WTC11 (cell line): Measurements from ENCODE around the gene PDIA6. TPM values are rescaled to one million over a fixed set of nuclear protein-coding genes. Genes with fewer than 3 reads are reported as not detected.
A peak's percentile ranks its signal among the peaks of the same experiment; 100 is the strongest.

Experiments used
- ATAC-seq: fragments of 200-7000 bp; cut with Tn5 transposase; 2 replicates; pipeline ENCODE4 v1.10.0; 2021; ENCODE audit warnings: mild to moderate bottlenecking, moderate library complexity
- CTCF ChIA-PET: fragments of 300-600 bp; sonication (Branson Sonifier 250); formaldehyde crosslinking; loops from one replicate; lab custom pipeline; 2021; ENCODE audit warnings: antibody characterized with exemption; lab: Charles Lee
- POLR2A ChIA-PET: fragments of 350-600 bp; sonication (Branson Sonifier 250); formaldehyde crosslinking; loops from one replicate; lab custom pipeline; 2021; ENCODE audit warnings: antibody characterized with exemption; lab: Charles Lee
- DNase-seq: peaks from one replicate; pipeline ENCODE4 v3.0.0; 2021; ENCODE audit warnings: low spot score
- H3K27ac Mint-ChIP-seq: 2 replicates; pipeline ENCODE4 v1.8.0; 2021; ENCODE audit warnings: mixed read lengths
- H3K27me3 Mint-ChIP-seq: 2 replicates; pipeline ENCODE4 v1.8.0; 2021; ENCODE audit warnings: low read depth, mild to moderate bottlenecking, moderate library complexity, mixed read lengths
- H3K36me3 Mint-ChIP-seq: 2 replicates; pipeline ENCODE4 v1.8.0; 2021; ENCODE audit warnings: mixed read lengths
- H3K4me1 Mint-ChIP-seq: 2 replicates; pipeline ENCODE4 v1.8.0; 2022; ENCODE audit warnings: mixed read lengths
- H3K4me3 Mint-ChIP-seq: 2 replicates; pipeline ENCODE4 v1.8.0; 2021; ENCODE audit warnings: mild to moderate bottlenecking, moderate library complexity, mixed read lengths
- H3K9me3 Mint-ChIP-seq: 2 replicates; pipeline ENCODE4 v1.8.0; 2021; ENCODE audit warnings: mixed read lengths
- ATF1 ChIP-seq: sonication (generic); formaldehyde crosslinking; IDR thresholded peaks from 2 replicates; pipeline ENCODE4 v1.8.1; 2023; ENCODE audit warnings: mild to moderate bottlenecking, moderate library complexity, missing genetic modification reagents
- CBFB ChIP-seq: sonication (generic); formaldehyde crosslinking; IDR thresholded peaks from 2 replicates; pipeline ENCODE4 v1.8.1; 2022; ENCODE audit warnings: mild to moderate bottlenecking, low read depth, missing genetic modification reagents
- CREM ChIP-seq: sonication (generic); formaldehyde crosslinking; IDR thresholded peaks from 2 replicates; pipeline ENCODE4 v1.8.1; 2022; ENCODE audit warnings: mild to moderate bottlenecking, missing genetic modification reagents, moderate library complexity
- ELF4 ChIP-seq: sonication (generic); formaldehyde crosslinking; IDR thresholded peaks from 2 replicates; pipeline ENCODE4 v1.8.1; 2022; ENCODE audit warnings: low read depth, mild to moderate bottlenecking, moderate library complexity, missing genetic modification reagents
- FOXJ3 ChIP-seq: sonication (generic); formaldehyde crosslinking; IDR thresholded peaks from 2 replicates; pipeline ENCODE4 v1.9.0; 2021; ENCODE audit warnings: missing genetic modification reagents, mild to moderate bottlenecking, borderline replicate concordance
- FOXP1 ChIP-seq: sonication (generic); formaldehyde crosslinking; IDR thresholded peaks from 2 replicates; pipeline ENCODE4 v1.8.0; 2022; ENCODE audit warnings: missing genetic modification reagents, mild to moderate bottlenecking, moderate library complexity, borderline replicate concordance
- GRHL2 ChIP-seq: fragments of 250-450 bp; sonication (Bioruptor Pico); IDR thresholded peaks from 2 replicates; pipeline ENCODE4 v1.8.0; 2022; ENCODE audit warnings: mild to moderate bottlenecking, moderate library complexity; ENCODE audit not compliant: insufficient replicate concordance, severe bottlenecking
- GTF2I ChIP-seq: fragments of 250-450 bp; sonication (Bioruptor Pico); conservative IDR thresholded peaks from 2 replicates; pipeline ENCODE4 v1.4.0; 2021; ENCODE audit warnings: mild to moderate bottlenecking
- HMGA2 ChIP-seq: fragments of 250-450 bp; sonication (Bioruptor Pico); IDR thresholded peaks from 2 replicates; pipeline ENCODE4 v1.4.0; 2021; ENCODE audit warnings: mild to moderate bottlenecking, moderate library complexity
- MXD4 ChIP-seq: fragments of 250-450 bp; sonication (Bioruptor Pico); IDR thresholded peaks from 2 replicates; pipeline ENCODE4 v1.8.0; 2021; ENCODE audit warnings: mild to moderate bottlenecking, moderate library complexity, borderline replicate concordance
- NFATC4 ChIP-seq: fragments of 250-450 bp; sonication (Bioruptor Pico); IDR thresholded peaks from 2 replicates; pipeline ENCODE4 v1.9.0; 2021; ENCODE audit warnings: mild to moderate bottlenecking
- NR1H2 ChIP-seq: sonication (generic); formaldehyde crosslinking; IDR thresholded peaks from 2 replicates; pipeline ENCODE4 v1.9.0; 2021; ENCODE audit warnings: mild to moderate bottlenecking, moderate library complexity, missing genetic modification reagents
- NR3C1 ChIP-seq: sonication (generic); formaldehyde crosslinking; conservative IDR thresholded peaks from 2 replicates; pipeline ENCODE4 v1.8.1; 2023; ENCODE audit warnings: low read depth, mild to moderate bottlenecking, missing genetic modification reagents
- OVOL2 ChIP-seq: fragments of 250-450 bp; sonication (Bioruptor Pico); IDR thresholded peaks from 2 replicates; pipeline ENCODE4 v1.9.0; 2021; ENCODE audit warnings: mild to moderate bottlenecking, borderline replicate concordance
- PRRX2 ChIP-seq: fragments of 250-450 bp; sonication (Bioruptor Pico); IDR thresholded peaks from 2 replicates; pipeline ENCODE4 v1.8.0; 2021; ENCODE audit warnings: mild to moderate bottlenecking
- SMAD4 ChIP-seq: sonication (generic); formaldehyde crosslinking; IDR thresholded peaks from 2 replicates; pipeline ENCODE4 v1.8.0; 2022; ENCODE audit warnings: mild to moderate bottlenecking, missing genetic modification reagents
- SP1 ChIP-seq: sonication (generic); formaldehyde crosslinking; conservative IDR thresholded peaks from 2 replicates; pipeline ENCODE4 v1.8.1; 2022; ENCODE audit warnings: missing genetic modification reagents
- TEAD4 ChIP-seq: sonication (generic); formaldehyde crosslinking; IDR thresholded peaks from 2 replicates; pipeline ENCODE4 v1.8.0; 2022; ENCODE audit warnings: mild to moderate bottlenecking, missing genetic modification reagents
- ZBTB21 ChIP-seq: sonication (generic); formaldehyde crosslinking; IDR thresholded peaks from 2 replicates; pipeline ENCODE4 v1.8.1; 2023; ENCODE audit warnings: mild to moderate bottlenecking, missing genetic modification reagents, borderline replicate concordance
- ZNF121 ChIP-seq: sonication (generic); formaldehyde crosslinking; IDR thresholded peaks from 2 replicates; pipeline ENCODE4 v1.8.0; 2023; ENCODE audit warnings: missing genetic modification reagents
- ZNF219 ChIP-seq: sonication (generic); formaldehyde crosslinking; IDR thresholded peaks from 2 replicates; pipeline ENCODE4 v1.8.0; 2023; ENCODE audit warnings: missing genetic modification reagents, mild to moderate bottlenecking, borderline replicate concordance
- ZNF396 ChIP-seq: fragments of 250-450 bp; sonication (Bioruptor Pico); IDR thresholded peaks from 2 replicates; pipeline ENCODE4 v1.8.0; 2021; ENCODE audit warnings: mild to moderate bottlenecking, moderate library complexity, borderline replicate concordance
- ZNF671 ChIP-seq: fragments of 250-450 bp; sonication (Bioruptor Pico); IDR thresholded peaks from 2 replicates; pipeline ENCODE4 v1.8.0; 2021; ENCODE audit warnings: mild to moderate bottlenecking
- total RNA-seq: library from RNA; stranded (reverse); gene quantifications from 3 replicates; pipeline ENCODE4 v1.2.3, GENCODE V29; 2021
- TF ChIP-seq, protein P1 (sequence below): sonication (generic); formaldehyde crosslinking; IDR thresholded peaks from 2 replicates; pipeline ENCODE4 v1.8.0; 2023; ENCODE audit warnings: missing genetic modification reagents, mild to moderate bottlenecking, borderline replicate concordance
- TF ChIP-seq, protein P2 (sequence below): sonication (generic); formaldehyde crosslinking; IDR thresholded peaks from 2 replicates; pipeline ENCODE4 v1.8.1; 2023; ENCODE audit warnings: mild to moderate bottlenecking, missing genetic modification reagents
- TF ChIP-seq, protein P3 (sequence below): fragments of 200-600 bp; IDR thresholded peaks from 2 replicates; pipeline ENCODE4 v1.8.0; 2022; ENCODE audit warnings: antibody characterized with exemption
- TF ChIP-seq, protein P4 (sequence below): fragments of 250-450 bp; sonication (Bioruptor Pico); conservative IDR thresholded peaks from 2 replicates; pipeline ENCODE4 v1.9.0; 2021; ENCODE audit warnings: mild to moderate bottlenecking
- TF ChIP-seq, protein P5 (sequence below): sonication (generic); formaldehyde crosslinking; IDR thresholded peaks from 2 replicates; pipeline ENCODE4 v1.8.0; 2022; ENCODE audit warnings: mild to moderate bottlenecking, missing genetic modification reagents

Gene PDIA6
- total RNA-seq, 1 experiment from 2014 or later: 331 TPM

DNA sequence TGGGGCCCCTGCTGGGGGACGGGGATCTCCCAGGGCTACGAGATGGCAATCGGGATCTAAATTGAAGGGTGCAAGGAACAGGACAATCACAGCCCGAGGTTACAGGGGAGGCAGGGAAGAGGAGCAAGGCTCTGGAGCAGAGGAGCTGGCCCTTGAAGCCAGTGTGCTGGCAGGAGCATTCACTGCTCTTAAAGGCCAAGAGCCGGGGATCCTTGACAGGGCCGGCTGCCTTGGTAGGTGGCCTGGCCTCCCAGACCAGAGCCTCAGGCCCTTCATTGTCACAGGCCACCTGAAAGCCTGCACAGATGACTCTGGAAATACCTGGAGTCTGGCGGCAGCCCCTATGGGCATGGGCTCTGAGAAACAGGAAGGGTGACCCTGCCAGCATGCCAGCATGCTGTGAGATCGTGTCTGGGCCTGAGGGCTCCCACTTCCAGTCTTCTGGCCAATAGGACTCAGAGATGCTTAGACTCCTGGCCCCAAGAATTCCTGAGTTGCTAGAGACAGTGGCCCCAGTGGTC is 38.7 kb downstream of the PDIA6 start:
- Mint-ChIP-seq H3K9me3 (no peaks in the 10 kb centered on the region), H3K4me3 (no peak overlapping the region), H3K27ac (peak overlapping the region; percentile 23; the same call in 1 of the 2 replicates), H3K27me3 (no peaks in the 10 kb centered on the region), H3K36me3 (no peaks in the 10 kb centered on the region), H3K4me1 (peaks cover 5% of the 10 kb centered on the region; the same call in 1 of the 2 replicates)
- DNase-seq: no peak
- CTCF ChIA-PET: no interaction called here
- TF ChIP-seq HMGA2 (CRISPR knock-in tag) (no peak), MXD4 (CRISPR knock-in tag) (no peak), NR3C1 (no peak), ZNF396 (CRISPR knock-in tag) (no peak), CREM (no peak), SMAD4 (CRISPR knock-in tag) (no peak), TEAD4 (no peak), NR1H2 (CRISPR knock-in tag) (no peak), PRRX2 (no peak), ZNF219 (CRISPR knock-in tag) (no peak), NFATC4 (CRISPR knock-in tag) (no peak), FOXJ3 (CRISPR knock-in tag) (no peak), ZNF671 (no peak)
- TF ChIP-seq, protein P1, sequence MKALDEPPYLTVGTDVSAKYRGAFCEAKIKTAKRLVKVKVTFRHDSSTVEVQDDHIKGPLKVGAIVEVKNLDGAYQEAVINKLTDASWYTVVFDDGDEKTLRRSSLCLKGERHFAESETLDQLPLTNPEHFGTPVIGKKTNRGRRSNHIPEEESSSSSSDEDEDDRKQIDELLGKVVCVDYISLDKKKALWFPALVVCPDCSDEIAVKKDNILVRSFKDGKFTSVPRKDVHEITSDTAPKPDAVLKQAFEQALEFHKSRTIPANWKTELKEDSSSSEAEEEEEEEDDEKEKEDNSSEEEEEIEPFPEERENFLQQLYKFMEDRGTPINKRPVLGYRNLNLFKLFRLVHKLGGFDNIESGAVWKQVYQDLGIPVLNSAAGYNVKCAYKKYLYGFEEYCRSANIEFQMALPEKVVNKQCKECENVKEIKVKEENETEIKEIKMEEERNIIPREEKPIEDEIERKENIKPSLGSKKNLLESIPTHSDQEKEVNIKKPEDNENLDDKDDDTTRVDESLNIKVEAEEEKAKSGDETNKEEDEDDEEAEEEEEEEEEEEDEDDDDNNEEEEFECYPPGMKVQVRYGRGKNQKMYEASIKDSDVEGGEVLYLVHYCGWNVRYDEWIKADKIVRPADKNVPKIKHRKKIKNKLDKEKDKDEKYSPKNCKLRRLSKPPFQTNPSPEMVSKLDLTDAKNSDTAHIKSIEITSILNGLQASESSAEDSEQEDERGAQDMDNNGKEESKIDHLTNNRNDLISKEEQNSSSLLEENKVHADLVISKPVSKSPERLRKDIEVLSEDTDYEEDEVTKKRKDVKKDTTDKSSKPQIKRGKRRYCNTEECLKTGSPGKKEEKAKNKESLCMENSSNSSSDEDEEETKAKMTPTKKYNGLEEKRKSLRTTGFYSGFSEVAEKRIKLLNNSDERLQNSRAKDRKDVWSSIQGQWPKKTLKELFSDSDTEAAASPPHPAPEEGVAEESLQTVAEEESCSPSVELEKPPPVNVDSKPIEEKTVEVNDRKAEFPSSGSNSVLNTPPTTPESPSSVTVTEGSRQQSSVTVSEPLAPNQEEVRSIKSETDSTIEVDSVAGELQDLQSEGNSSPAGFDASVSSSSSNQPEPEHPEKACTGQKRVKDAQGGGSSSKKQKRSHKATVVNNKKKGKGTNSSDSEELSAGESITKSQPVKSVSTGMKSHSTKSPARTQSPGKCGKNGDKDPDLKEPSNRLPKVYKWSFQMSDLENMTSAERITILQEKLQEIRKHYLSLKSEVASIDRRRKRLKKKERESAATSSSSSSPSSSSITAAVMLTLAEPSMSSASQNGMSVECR (CRISPR knock-in tag): no peak
- TF ChIP-seq, protein P2, sequence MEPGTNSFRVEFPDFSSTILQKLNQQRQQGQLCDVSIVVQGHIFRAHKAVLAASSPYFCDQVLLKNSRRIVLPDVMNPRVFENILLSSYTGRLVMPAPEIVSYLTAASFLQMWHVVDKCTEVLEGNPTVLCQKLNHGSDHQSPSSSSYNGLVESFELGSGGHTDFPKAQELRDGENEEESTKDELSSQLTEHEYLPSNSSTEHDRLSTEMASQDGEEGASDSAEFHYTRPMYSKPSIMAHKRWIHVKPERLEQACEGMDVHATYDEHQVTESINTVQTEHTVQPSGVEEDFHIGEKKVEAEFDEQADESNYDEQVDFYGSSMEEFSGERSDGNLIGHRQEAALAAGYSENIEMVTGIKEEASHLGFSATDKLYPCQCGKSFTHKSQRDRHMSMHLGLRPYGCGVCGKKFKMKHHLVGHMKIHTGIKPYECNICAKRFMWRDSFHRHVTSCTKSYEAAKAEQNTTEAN (CRISPR knock-in tag): no peak
- TF ChIP-seq, protein P3, sequence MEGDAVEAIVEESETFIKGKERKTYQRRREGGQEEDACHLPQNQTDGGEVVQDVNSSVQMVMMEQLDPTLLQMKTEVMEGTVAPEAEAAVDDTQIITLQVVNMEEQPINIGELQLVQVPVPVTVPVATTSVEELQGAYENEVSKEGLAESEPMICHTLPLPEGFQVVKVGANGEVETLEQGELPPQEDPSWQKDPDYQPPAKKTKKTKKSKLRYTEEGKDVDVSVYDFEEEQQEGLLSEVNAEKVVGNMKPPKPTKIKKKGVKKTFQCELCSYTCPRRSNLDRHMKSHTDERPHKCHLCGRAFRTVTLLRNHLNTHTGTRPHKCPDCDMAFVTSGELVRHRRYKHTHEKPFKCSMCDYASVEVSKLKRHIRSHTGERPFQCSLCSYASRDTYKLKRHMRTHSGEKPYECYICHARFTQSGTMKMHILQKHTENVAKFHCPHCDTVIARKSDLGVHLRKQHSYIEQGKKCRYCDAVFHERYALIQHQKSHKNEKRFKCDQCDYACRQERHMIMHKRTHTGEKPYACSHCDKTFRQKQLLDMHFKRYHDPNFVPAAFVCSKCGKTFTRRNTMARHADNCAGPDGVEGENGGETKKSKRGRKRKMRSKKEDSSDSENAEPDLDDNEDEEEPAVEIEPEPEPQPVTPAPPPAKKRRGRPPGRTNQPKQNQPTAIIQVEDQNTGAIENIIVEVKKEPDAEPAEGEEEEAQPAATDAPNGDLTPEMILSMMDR: no peak
- no peak for ATAC-seq
- POLR2A ChIA-PET: no interaction called here

DNA sequence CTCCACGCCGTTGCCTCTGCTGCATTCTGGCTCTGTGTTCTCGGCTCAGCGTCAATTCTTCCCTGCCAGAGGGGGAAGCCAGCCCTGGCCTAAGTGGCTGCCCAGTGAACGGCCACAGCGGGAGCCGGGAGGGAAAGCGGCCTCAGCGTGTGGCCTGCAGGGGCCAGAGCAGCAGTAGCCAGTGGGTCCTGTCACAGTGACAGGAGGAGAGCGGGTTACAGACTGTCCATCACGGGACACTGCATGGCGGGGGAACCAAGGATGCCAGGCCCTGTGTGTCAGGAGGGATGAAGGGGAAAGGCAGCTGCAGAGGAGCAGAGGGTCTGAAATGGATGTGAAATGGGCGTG is 39.7 kb downstream of the PDIA6 start:
- H3K27me3 Mint-ChIP-seq: no peaks in the 10 kb centered on the region
- H3K9me3 Mint-ChIP-seq: no peaks in the 10 kb centered on the region
- ChIA-PET POLR2A (no interaction called here), CTCF (no interaction called here)
- ATAC-seq (no peak), DNase-seq (no peak)
- peaks cover 5% of the 10 kb centered on the region; the same call in 1 of the 2 replicates for H3K4me1 Mint-ChIP-seq
- no peak overlapping the region for H3K4me3 Mint-ChIP-seq
- no peaks in the 10 kb centered on the region for H3K36me3 Mint-ChIP-seq
- H3K27ac Mint-ChIP-seq: no peak overlapping the region
- no peak for TF ChIP-seq FOXP1 (CRISPR knock-in tag)
- no peak for TF ChIP-seq GRHL2
- no peak for TF ChIP-seq GTF2I (CRISPR knock-in tag)
- no peak for TF ChIP-seq ATF1 (CRISPR knock-in tag)
- TF ChIP-seq, protein P4, sequence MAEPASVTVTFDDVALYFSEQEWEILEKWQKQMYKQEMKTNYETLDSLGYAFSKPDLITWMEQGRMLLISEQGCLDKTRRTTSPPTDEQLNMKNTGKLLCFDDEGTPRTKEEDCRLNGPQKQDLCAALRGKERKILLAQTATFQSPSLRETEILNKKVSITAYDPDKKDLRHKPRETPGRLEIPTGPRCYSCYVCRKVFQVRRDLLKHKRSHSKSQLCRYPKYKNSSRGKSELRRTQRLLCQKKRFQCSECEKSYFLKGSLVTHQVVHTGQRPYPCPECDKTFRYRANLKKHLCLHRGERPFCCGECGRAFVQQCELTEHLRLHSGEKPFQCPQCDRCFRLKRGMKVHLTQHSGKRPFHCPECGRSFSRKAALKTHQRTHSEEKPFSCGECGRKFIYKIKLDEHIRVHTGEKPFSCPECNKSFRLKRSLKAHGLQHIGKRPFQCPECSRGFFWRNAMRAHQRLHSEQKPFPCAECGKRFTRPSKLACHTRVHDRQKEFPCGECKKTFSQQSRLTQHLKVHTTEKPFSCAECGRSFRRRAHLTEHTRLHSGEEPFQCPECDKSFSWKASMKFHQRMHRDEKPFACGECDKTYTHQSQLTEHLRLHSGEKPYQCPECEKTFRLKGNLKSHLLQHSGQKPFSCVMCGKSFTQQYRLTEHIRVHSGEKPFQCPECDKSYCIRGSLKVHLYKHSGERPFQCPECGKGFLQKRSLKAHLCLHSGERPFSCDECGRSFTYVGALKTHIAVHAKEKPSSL (CRISPR knock-in tag): no peak
- TF ChIP-seq ELF4 (CRISPR knock-in tag): no peak
- no peak for TF ChIP-seq SP1 (CRISPR knock-in tag)
- no peak for TF ChIP-seq CBFB (CRISPR knock-in tag)
- TF ChIP-seq ZBTB21 (CRISPR knock-in tag): no peak
- TF ChIP-seq, protein P5, sequence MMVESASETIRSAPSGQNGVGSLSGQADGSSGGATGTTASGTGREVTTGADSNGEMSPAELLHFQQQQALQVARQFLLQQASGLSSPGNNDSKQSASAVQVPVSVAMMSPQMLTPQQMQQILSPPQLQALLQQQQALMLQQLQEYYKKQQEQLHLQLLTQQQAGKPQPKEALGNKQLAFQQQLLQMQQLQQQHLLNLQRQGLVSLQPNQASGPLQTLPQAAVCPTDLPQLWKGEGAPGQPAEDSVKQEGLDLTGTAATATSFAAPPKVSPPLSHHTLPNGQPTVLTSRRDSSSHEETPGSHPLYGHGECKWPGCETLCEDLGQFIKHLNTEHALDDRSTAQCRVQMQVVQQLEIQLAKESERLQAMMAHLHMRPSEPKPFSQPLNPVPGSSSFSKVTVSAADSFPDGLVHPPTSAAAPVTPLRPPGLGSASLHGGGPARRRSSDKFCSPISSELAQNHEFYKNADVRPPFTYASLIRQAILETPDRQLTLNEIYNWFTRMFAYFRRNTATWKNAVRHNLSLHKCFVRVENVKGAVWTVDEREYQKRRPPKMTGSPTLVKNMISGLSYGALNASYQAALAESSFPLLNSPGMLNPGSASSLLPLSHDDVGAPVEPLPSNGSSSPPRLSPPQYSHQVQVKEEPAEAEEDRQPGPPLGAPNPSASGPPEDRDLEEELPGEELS: no peak
- no peak for TF ChIP-seq ZNF121 (CRISPR knock-in tag)
- TF ChIP-seq OVOL2 (CRISPR knock-in tag): no peak
